ENCODE data around the gene TTPAL.

TTPAL gene

DNA sequence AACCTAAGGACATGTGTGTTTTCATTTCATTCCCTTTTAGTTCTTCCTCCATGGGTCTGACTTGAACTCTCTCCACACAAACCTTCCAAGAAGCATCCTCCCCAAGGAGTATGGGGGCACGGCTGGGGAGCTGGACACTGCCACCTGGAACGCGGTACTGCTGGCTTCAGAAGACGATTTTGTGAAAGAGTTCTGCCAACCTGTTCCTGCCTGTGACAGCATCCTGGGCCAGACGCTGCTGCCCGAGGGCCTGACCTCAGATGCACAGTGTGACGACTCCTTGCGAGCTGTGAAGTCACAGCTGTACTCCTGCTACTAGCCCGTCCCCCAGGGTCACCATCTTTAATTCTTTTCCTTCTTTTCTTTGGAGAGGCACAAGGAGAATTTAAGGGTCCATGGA lies 13.5 kb downstream of the TTPAL start:
- Mint-ChIP-seq H3K4me3 (no peak overlapping the region), H3K27me3 (no peaks in the 10 kb centered on the region), H3K9me3 (no peaks in the 10 kb centered on the region), H3K27ac (no peak overlapping the region), H3K36me3 (ENCODE audit: low read depth) (peaks cover 96% of the 10 kb centered on the region), H3K4me1 (ENCODE audit: low read depth) (no peaks in the 10 kb centered on the region)
- intact Hi-C loops (cut with micrococcal nuclease) = no loop called here

DNA sequence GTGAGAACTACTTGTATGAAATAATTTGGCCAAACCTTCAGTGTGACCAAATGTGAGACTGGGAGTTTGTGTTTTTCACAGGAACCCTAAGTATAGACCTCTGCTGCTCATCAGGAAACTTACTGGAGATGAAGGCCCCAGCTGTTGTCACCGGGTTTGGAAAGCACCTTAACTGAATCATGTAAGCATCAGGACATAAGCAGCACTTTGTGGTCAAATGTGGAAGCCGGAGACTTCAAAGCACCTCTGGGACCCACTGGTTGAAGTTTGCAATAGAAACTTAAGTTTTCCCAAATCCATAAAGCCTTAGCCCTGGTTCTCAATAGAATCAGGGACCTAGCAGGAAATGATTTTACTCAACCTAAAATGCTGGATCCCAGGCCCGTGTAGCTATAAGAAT lies 14.3 kb downstream of the TTPAL start:
- H3K4me1 Mint-ChIP-seq (ENCODE audit: low read depth) = no peaks in the 10 kb centered on the region
- H3K9me3 Mint-ChIP-seq = no peaks in the 10 kb centered on the region
- H3K4me3 Mint-ChIP-seq = no peak overlapping the region
- H3K36me3 Mint-ChIP-seq (ENCODE audit: low read depth) = peaks cover 96% of the 10 kb centered on the region
- intact Hi-C loops (cut with micrococcal nuclease) = no loop called here
- H3K27ac Mint-ChIP-seq = no peak overlapping the region
- no peaks in the 10 kb centered on the region for H3K27me3 Mint-ChIP-seq

DNA sequence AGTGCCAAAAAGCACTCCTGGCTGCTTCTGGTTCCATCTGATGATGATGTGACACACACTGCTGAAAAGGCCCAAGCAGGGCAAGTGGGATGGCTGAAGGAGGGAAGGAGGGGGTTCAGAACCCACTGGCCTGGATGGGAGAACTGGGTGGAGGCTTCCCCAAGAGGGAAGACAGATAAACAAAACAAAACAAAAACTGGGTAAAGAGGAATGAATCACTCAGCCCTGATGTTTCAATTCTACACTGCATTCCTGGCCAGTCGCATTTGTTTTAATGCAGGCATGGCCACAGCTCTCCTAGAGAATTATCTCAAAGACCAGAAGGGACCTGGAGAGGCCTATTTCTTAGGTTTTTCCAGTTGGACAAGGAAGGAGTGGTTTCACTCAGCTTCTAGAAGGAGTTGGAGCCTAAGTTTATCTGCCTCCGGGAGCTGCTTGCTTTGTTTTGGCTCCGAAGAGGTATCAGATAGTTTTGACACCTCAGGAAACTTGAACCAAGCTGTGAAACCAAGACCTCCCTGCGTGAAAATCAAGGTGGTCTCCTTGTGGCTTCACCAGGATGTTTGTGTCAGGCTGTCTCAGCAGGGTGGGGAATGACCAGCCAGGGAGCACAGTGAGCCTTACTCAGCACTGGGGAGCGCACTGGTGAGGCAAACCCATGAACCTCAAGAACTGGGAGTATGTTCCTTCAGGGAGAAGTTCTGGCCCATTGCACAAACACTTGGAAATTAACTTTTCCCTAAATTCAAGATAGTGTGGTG lies 16.1 kb downstream of the TTPAL start:
- H3K27ac Mint-ChIP-seq = no peak overlapping the region
- no peaks in the 10 kb centered on the region for H3K4me1 Mint-ChIP-seq (ENCODE audit: low read depth)
- peaks cover 96% of the 10 kb centered on the region for H3K36me3 Mint-ChIP-seq (ENCODE audit: low read depth)
- no peaks in the 10 kb centered on the region for H3K27me3 Mint-ChIP-seq
- no peak overlapping the region for H3K4me3 Mint-ChIP-seq
- intact Hi-C loops (cut with micrococcal nuclease) = no loop called here
- no peaks in the 10 kb centered on the region for H3K9me3 Mint-ChIP-seq

DNA sequence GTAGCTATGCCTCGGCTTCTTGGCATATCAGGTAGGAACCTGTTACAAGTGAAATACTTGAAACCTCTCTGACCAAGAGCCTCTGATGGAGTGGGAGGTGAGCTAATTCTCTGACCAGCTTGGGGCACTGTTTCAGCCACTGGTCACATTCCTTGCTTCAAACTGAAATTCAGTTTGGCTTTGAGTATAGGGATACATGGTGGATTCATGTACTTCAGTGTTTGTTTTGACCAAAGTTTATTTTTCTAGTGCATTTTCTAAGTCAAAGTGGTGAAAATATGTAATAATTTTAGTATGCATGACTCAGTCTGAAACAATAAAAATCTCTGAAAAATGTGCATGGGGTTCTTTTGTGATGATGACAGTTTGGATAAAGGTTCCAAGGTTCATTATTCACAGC lies 18.6 kb downstream of the TTPAL start:
- Mint-ChIP-seq H3K36me3 (ENCODE audit: low read depth) (peaks cover 100% of the 10 kb centered on the region), H3K27me3 (no peaks in the 10 kb centered on the region)

DNA sequence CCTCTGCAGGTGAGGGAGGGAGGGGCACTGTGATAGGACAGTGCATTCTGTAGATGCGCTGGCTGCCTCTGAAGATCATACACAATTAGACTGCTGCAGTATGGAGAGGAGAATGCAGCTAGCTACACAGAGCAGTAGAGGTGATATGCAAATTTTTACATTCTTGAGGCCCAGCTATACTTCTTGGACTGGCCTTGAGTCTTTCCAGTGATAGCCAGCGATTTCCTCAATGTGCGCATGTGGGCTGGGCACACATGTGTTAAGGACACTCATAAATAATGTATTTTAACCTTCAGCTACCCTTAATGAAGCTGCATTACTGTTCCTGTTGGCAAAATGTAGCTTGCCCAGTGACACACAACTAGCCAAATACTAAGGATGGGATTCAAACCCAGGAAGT lies 19.0 kb downstream of the TTPAL start:
- Mint-ChIP-seq H3K27ac (no peak overlapping the region), H3K4me3 (no peak overlapping the region), H3K27me3 (no peaks in the 10 kb centered on the region), H3K9me3 (no peaks in the 10 kb centered on the region), H3K36me3 (ENCODE audit: low read depth) (peaks cover 98% of the 10 kb centered on the region), H3K4me1 (ENCODE audit: low read depth) (peaks cover 5% of the 10 kb centered on the region)
- intact Hi-C loops (cut with micrococcal nuclease) = no loop called here

More for the DNA sequence above, 18.6 kb downstream of the TTPAL start:
- H3K27ac Mint-ChIP-seq = no peak overlapping the region
- H3K4me1 Mint-ChIP-seq (ENCODE audit: low read depth) = peaks cover 5% of the 10 kb centered on the region
- H3K9me3 Mint-ChIP-seq = no peaks in the 10 kb centered on the region
- no peak overlapping the region for H3K4me3 Mint-ChIP-seq
- intact Hi-C loops (cut with micrococcal nuclease) = no loop called here

DNA sequence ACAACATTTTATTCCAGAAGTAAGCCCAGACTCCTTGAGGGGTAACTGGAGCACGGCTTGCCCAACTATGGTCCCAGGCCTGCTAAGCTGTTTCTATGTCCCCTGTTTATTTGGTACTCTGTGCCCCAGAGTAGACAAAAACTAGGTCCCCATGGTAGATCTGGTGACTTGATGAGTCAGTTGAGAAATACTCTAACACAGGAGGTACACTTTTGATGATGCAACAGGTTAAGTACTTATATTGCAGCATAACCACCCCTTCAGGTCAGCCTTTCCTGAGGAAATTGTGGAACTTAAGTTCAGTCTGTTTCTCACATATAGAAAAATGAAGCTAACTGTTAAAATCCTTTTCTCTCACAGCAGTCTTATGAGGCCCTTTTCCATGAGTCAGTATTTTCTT lies 19.6 kb downstream of the TTPAL start:
- intact Hi-C loops (cut with micrococcal nuclease) = no loop called here
- peaks cover 97% of the 10 kb centered on the region for H3K36me3 Mint-ChIP-seq (ENCODE audit: low read depth)
- H3K27ac Mint-ChIP-seq = no peak overlapping the region
- peaks cover 5% of the 10 kb centered on the region for H3K4me1 Mint-ChIP-seq (ENCODE audit: low read depth)
- H3K4me3 Mint-ChIP-seq = no peak overlapping the region
- no peaks in the 10 kb centered on the region for H3K27me3 Mint-ChIP-seq
- no peaks in the 10 kb centered on the region for H3K9me3 Mint-ChIP-seq

DNA sequence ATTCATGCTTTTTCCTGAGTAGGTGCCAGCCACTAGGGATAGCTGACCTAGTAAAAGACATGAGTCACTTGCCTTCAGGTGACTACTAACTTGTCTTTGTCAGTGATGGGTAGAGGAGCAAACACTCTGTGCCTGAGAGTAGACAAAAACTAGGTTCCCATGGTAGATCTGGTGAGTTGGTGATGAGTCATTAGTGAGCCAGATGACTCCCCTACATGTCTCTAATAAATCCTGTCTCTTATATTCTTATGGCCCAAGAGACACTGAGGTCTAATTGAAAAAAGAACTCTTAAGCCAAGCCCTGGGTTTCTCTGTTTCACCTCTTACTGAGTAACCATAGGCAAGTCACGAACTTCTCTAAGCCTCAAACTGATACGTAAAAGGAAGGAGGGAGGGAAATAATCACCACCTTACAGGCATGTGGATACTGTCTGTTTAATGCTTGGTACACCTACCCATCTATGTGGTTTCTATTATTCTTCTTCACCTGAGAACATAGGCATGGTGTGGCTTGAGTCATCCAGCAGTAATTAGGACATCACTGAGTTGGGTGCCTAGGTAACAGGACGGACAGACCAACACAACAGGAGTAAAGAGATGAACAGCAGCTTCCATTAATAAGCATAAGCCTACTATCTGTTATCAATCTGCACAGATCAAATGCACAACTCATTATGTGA lies 20.3 kb downstream of the TTPAL start:
- H3K27ac Mint-ChIP-seq = no peak overlapping the region
- H3K9me3 Mint-ChIP-seq = no peaks in the 10 kb centered on the region
- H3K4me1 Mint-ChIP-seq (ENCODE audit: low read depth) = peaks cover 5% of the 10 kb centered on the region
- H3K4me3 Mint-ChIP-seq = no peak overlapping the region
- no peaks in the 10 kb centered on the region for H3K27me3 Mint-ChIP-seq
- intact Hi-C loops (cut with micrococcal nuclease) = no loop called here
- peaks cover 97% of the 10 kb centered on the region for H3K36me3 Mint-ChIP-seq (ENCODE audit: low read depth)

DNA sequence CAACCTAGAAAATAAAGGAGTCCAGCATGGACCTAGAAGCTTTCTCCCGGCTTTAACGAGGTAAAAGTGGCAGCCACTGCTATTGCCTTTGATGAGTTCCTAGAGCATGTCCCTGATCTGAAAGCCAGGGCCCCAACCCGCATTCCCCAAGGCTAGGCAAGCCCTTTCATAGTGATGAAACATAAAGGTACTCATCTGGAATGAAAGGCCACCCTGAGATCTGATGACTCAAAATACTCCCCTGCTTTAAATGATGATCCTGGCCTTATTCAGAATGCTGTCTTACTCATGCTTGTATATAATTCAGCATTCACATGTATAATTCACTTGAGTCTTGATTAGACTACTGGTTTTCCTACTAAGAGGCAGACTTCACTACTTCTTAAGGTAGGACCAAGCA lies 21.3 kb downstream of the TTPAL start:
- Mint-ChIP-seq H3K4me3 (no peak overlapping the region), H3K9me3 (no peaks in the 10 kb centered on the region), H3K36me3 (ENCODE audit: low read depth) (peaks cover 97% of the 10 kb centered on the region), H3K27ac (no peak overlapping the region), H3K4me1 (ENCODE audit: low read depth) (peaks cover 5% of the 10 kb centered on the region), H3K27me3 (no peaks in the 10 kb centered on the region)
- intact Hi-C loops (cut with micrococcal nuclease) = no loop called here

DNA sequence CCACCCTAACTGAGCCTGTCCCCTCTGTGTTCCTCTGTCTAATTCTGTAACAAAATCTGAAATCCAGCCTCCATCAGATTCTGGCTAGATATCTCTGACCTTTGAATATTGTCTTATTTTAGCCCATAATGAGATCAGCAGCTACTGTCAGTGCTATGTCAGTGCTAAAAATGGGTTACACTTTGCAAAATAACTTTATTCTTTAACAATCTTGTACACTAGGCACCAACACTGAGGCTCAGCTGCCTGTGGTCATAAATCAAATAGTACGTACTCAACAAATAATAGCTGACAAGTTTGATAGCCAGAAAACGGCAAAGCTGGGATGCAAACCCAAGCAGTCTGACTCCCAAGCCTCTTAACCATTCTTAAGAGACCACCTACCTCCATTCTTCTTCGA lies 22.1 kb downstream of the TTPAL start:
- Mint-ChIP-seq H3K36me3 (ENCODE audit: low read depth) (peaks cover 97% of the 10 kb centered on the region), H3K9me3 (no peaks in the 10 kb centered on the region), H3K27ac (no peak overlapping the region), H3K4me1 (ENCODE audit: low read depth) (peaks cover 5% of the 10 kb centered on the region), H3K4me3 (no peak overlapping the region), H3K27me3 (no peaks in the 10 kb centered on the region)
- intact Hi-C loops (cut with micrococcal nuclease) = no loop called here

DNA sequence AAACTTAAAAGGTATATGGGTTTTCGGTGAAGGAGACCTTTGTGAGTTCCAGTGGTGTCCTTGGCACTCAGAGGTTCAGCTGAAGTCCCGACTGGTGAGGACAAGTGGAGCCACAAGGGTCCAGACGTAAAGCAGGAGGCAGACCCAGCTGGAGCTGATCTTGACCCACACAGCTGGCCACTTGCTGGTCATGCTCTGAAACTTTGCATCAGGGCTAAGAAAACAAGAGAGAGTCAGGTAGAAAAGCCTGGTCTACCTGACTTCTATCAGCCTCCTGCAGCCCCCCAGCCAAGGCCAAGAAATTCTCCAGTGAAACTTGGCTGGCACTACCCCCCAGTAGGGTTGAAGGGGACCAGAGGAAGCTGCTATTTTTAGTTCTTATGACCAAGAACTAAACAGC lies 24.5 kb downstream of the TTPAL start:
- Mint-ChIP-seq H3K36me3 (ENCODE audit: low read depth) (peaks cover 97% of the 10 kb centered on the region), H3K4me1 (ENCODE audit: low read depth) (peaks cover 5% of the 10 kb centered on the region), H3K9me3 (no peaks in the 10 kb centered on the region), H3K27me3 (no peaks in the 10 kb centered on the region), H3K27ac (no peak overlapping the region), H3K4me3 (no peak overlapping the region)
- intact Hi-C loops (cut with micrococcal nuclease) = no loop called here

DNA sequence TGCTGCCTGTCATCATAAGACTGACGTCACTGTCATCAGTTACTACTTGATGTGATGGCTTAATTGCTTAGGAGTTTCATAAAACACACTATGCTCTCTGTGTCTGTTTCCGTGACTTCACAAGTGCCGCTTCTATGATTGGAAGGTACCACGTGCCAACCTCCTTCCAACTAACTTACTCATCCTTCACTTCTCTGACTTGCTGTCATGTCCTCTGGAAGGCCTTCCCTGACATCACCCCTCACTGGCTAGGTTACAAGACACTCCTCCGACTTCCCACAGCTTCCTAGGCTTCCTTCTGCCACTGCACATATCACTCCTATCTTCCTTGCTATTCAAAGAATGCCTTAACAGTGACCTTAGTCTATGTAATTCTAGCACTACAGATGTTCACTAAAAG lies 25.8 kb downstream of the TTPAL start:
- H3K9me3 Mint-ChIP-seq = no peaks in the 10 kb centered on the region
- peaks cover 97% of the 10 kb centered on the region for H3K36me3 Mint-ChIP-seq (ENCODE audit: low read depth)
- no peak overlapping the region for H3K4me3 Mint-ChIP-seq
- H3K27me3 Mint-ChIP-seq = no peaks in the 10 kb centered on the region
- intact Hi-C loops (cut with micrococcal nuclease) = no loop called here
- peaks cover 5% of the 10 kb centered on the region for H3K4me1 Mint-ChIP-seq (ENCODE audit: low read depth)
- H3K27ac Mint-ChIP-seq = no peak overlapping the region

DNA sequence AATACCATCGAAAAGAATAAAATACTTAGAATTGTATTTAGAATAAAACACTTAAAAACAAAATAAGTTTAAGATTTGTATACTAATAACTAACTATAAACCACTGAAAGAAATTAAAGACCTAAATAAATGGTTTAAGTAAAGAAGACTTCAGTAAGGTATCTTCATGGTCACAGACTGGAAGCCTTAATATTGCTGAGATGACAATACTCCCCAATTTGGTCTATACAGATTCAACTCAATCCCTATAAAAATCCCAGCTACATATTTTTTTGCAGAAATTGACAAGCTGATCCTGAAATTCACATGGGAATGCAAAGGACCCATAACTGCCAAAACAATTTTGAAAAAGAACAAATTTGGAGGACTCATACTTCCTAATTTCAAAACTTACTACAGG lies 27.3 kb downstream of the TTPAL start:
- H3K27ac Mint-ChIP-seq = no peak overlapping the region
- H3K4me3 Mint-ChIP-seq = no peak overlapping the region
- no peaks in the 10 kb centered on the region for H3K4me1 Mint-ChIP-seq (ENCODE audit: low read depth)
- H3K27me3 Mint-ChIP-seq = no peaks in the 10 kb centered on the region
- peaks cover 97% of the 10 kb centered on the region for H3K36me3 Mint-ChIP-seq (ENCODE audit: low read depth)
- no peaks in the 10 kb centered on the region for H3K9me3 Mint-ChIP-seq
- intact Hi-C loops (cut with micrococcal nuclease) = no loop called here

DNA sequence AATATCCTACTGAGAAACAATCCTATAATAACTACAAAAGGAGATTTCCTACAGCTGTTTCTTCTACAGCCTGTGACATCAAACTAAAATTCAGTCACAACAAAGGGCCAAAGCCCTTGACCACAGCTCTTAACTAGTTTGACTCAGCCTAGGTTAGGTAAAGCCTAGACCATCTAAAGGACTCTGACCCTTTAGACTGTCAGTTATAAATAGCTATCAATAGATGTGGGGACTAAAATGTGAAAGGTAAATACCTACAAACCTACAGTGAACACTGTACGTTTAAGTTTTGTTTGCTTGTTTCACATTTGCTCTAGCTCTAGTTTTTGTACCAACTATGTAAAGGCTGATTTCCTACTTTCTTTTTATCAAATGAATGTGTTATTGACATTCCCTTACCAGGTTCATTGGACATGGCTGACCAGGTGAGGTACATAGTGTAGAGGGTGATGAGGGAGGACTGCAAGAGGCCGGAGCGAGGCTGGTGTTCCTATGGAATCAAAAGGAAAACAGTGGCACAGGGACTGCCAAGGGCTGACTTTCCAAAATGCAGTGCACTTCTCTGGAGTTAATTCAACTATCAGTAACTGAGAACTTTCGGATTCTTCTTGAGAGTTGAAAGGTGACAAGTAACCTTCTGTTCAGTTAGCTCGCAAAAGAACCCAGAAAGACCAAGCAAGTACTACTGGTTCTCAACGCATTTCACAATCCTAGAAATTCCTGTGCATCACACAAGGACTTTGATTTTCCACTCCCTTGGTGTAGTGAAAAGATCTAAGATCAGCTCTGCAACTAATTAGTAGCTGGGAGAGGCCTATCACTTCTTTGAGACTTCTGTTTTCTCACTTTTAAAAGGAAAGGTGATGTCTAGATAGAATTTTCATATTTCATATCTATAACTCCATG lies 29.0 kb downstream of the TTPAL start:
- H3K27ac Mint-ChIP-seq = no peak overlapping the region
- H3K27me3 Mint-ChIP-seq = no peaks in the 10 kb centered on the region
- no peaks in the 10 kb centered on the region for H3K9me3 Mint-ChIP-seq
- intact Hi-C loops (cut with micrococcal nuclease) = no loop called here
- H3K36me3 Mint-ChIP-seq (ENCODE audit: low read depth) = peaks cover 99% of the 10 kb centered on the region
- H3K4me3 Mint-ChIP-seq = no peak overlapping the region
- H3K4me1 Mint-ChIP-seq (ENCODE audit: low read depth) = no peaks in the 10 kb centered on the region

DNA sequence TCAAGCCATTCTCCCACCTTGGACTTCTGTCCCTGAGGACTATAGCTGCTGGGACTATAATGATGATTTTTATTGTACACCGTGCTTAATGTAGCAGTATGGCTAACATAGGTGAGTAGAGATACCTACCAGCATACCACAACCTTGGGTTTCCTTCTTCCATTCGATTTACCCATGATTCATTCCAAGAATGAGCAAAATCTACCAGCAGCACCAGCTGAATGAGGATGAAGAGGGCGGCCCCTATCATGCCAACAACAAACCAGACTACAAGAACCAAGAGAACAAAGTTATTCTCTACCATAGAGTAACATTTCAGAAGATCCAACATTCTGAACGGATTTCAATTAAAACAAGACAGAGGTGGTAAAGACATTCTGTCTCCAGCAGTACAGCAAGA lies 34.1 kb downstream of the TTPAL start:
- H3K9me3 Mint-ChIP-seq = no peaks in the 10 kb centered on the region
- no peak overlapping the region for H3K4me3 Mint-ChIP-seq
- H3K4me1 Mint-ChIP-seq (ENCODE audit: low read depth) = no peaks in the 10 kb centered on the region
- no peak overlapping the region for H3K27ac Mint-ChIP-seq
- intact Hi-C loops (cut with micrococcal nuclease) = no loop called here
- peaks cover 90% of the 10 kb centered on the region for H3K36me3 Mint-ChIP-seq (ENCODE audit: low read depth)
- no peaks in the 10 kb centered on the region for H3K27me3 Mint-ChIP-seq

Measured in dendritic cell treated with granulocyte-macrophage colony-stimulating factor and Interleukin-4, amounts not matched to agents 40 ng/mL and 50 ng/mL, for 4 days (primary cell).